ENCODE measurements around the gene UHRF2. TPM values are rescaled to one million over a fixed set of nuclear protein-coding genes. Genes with fewer than 3 reads are reported as not detected.

The UHRF2 gene
- total and polyA plus RNA-seq, 2 donors (not counting 3 experiments of a cell fraction or from before 2014, with no cell fraction given) = 63.5 to 101 TPM

GRCh38 chr9:6367128-6367890 is 45.7 kb upstream of the UHRF2 start:
- Histone ChIP-seq H3K27ac (ENCODE audit: insufficient read depth, low read depth, low read length) (no peak overlapping the region), H3K36me3 (ENCODE audit: control insufficient read depth in 2 of 2, extremely low read depth in 1 of 2, insufficient read depth in 2 of 2, low read length in 2 of 2) (no peaks in the 10 kb centered on the region), H4K20me1 (replicated peaks; ENCODE audit: control insufficient read depth, extremely low read depth, insufficient read depth, low read length) (no peaks in the 10 kb centered on the region), H2AFZ (ENCODE audit: low read depth, low read length) (no peak overlapping the region), H3K4me3 (replicated peaks in 1 of 3; ENCODE audit: insufficient read depth in 1 of 3, low read depth in 1 of 3, low read length in 3 of 3) (no peak overlapping the region), H3K4me1 (ENCODE audit: control insufficient read depth, extremely low read depth, insufficient read depth, low read length) (no peaks in the 10 kb centered on the region), H3K9ac (replicated peaks; ENCODE audit: extremely low read depth, insufficient read depth, low read length) (no peak overlapping the region), H3K79me2 (ENCODE audit: control insufficient read depth, insufficient read depth, low read length) (no peaks in the 10 kb centered on the region), H3K27me3 (ENCODE audit: control insufficient read depth in 2 of 2, insufficient read depth in 2 of 2, low read length in 2 of 2) (no peaks in the 10 kb centered on the region), H3K9me1 (replicated peaks; ENCODE audit: control insufficient read depth, extremely low read depth, insufficient read depth, low read length) (no peaks in the 10 kb centered on the region), H3K4me2 (ENCODE audit: insufficient read depth, low read length) (no peak overlapping the region), H3K9me3 (replicated peaks; ENCODE audit: control insufficient read depth, insufficient read depth, low read length) (no peaks in the 10 kb centered on the region)
- ChIA-PET CTCF (interaction anchor here (1.0 to 1.6 kb wide), 4 partner anchors 14 to 372 kb away, joined by 3 to 5 read pairs (median 4); no protein-coding TSS in a partner anchor), POLR2A (no interaction called here)
- TF ChIP-seq EZH2 (IDR thresholded peaks at IDR 0.05; ENCODE audit: borderline replicate concordance, low read depth, low read length, severe bottlenecking) (no peak), POLR2AphosphoS5 (IDR thresholded peaks at IDR 0.05; ENCODE audit: insufficient read depth, low read depth, low read length) (no peak), POLR2A (IDR thresholded peaks at IDR 0.05; ENCODE audit: low read depth, low read length) (no peak), CTCF (IDR thresholded peaks at IDR 0.05; ENCODE audit: extremely low read depth in 1 of 2, insufficient read depth in 1 of 2, low read depth in 1 of 2, low read length in 2 of 2) (no peak), GATA2 (IDR thresholded peaks at IDR 0.05; ENCODE audit: insufficient read depth, insufficient read length, low read depth, low read length) (no peak), MYC (IDR thresholded peaks at IDR 0.05; ENCODE audit: low read depth, low read length) (no peak), FOS (IDR thresholded peaks at IDR 0.05; ENCODE audit: borderline replicate concordance, insufficient read depth, low read length) (no peak), JUN (IDR thresholded peaks at IDR 0.05; ENCODE audit: borderline replicate concordance, insufficient read depth, insufficient read length, low read depth) (no peak)
- TF ChIP-seq, protein P1, sequence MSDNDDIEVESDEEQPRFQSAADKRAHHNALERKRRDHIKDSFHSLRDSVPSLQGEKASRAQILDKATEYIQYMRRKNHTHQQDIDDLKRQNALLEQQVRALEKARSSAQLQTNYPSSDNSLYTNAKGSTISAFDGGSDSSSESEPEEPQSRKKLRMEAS (IDR thresholded peaks at IDR 0.05; ENCODE audit: insufficient read depth, insufficient read length) = no peak
- BruUV-seq (replicated peaks) = no TSS peak
- FAIRE-seq = no peak
- DNase-seq (ENCODE audit: low read depth, low spot score) = peak; percentile 13
- intact Hi-C loops (cut with micrococcal nuclease) (no loop called here), dilution Hi-C loops (cut with MboI; ENCODE audit: extremely low pct_ligation_motif_present, low sequenced_read_pairs) (no loop called here)
